ENCODE results near the gene WDR33. TPM values are rescaled to one million over a fixed set of nuclear protein-coding genes. Genes with fewer than 3 reads are reported as not detected.

WDR33 gene
- total and polyA plus RNA-seq, 2 donors (not counting 3 experiments of a cell fraction or from before 2014, with no cell fraction given), result 16.4 to 52.5 TPM

DNA sequence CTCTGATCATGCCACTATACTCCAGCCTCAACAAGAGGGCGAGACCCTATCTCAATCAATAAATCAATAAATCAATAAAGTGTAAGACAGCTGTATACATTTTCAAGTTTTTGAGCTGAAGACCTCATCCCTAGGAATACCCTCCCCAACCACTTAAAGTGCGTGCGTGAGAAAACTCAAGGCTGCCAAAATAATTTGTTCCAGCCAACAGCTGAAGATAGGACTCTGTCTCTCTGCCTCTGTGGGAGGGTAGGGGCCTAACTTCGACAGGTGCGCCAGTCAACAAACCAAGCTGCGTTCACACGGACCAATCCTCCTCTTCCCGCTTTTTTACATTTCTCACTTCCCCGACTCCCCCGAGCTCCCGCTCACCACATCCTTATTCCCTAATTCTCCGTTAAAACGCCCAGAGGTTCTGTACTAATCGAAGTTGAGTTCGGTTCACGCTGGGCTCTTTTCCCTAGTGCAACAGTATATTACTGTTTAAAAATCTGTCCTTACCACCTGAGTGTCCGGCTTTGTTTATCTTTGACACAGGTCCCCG lies 46.4 kb upstream of the WDR33 start:
- peaks cover 54% of the 10 kb centered on the region for H3K79me2 ChIP-seq (ENCODE audit: control insufficient read depth, insufficient read depth, low read length)
- H3K4me1 ChIP-seq (ENCODE audit: control insufficient read depth, extremely low read depth, insufficient read depth, low read length), result peaks cover 7% of the 10 kb centered on the region
- peaks cover 2% of the 10 kb centered on the region for H4K20me1 ChIP-seq (replicated peaks; ENCODE audit: control insufficient read depth, extremely low read depth, insufficient read depth, low read length)
- H2AFZ ChIP-seq (ENCODE audit: low read depth, low read length), result peak overlapping the region; percentile 53
- peak overlapping the region; percentile 69 for H3K9ac ChIP-seq (replicated peaks; ENCODE audit: extremely low read depth, insufficient read depth, low read length)
- dilution Hi-C loops (cut with MboI; ENCODE audit: extremely low pct_ligation_motif_present, low sequenced_read_pairs), result no loop called here
- CTCF ChIA-PET, result interaction anchor here (0.7 to 1.6 kb wide), 4 partner anchors 13 to 266 kb away, joined by 3 to 10 read pairs (median 4); no protein-coding TSS in a partner anchor
- TSS peak; percentile 38 for BruUV-seq (replicated peaks)
- DNase-seq (ENCODE audit: low read depth, low spot score) (no peak), FAIRE-seq (no peak)
- H3K27me3 ChIP-seq (ENCODE audit: control insufficient read depth in 2 of 2, insufficient read depth in 2 of 2, low read length in 2 of 2), result no peaks in the 10 kb centered on the region
- H3K9me3 ChIP-seq (replicated peaks; ENCODE audit: control insufficient read depth, insufficient read depth, low read length), result no peaks in the 10 kb centered on the region
- peak overlapping the region; percentile 95 for H3K4me2 ChIP-seq (ENCODE audit: insufficient read depth, low read length)
- no peaks in the 10 kb centered on the region for H3K9me1 ChIP-seq (replicated peaks; ENCODE audit: control insufficient read depth, extremely low read depth, insufficient read depth, low read length)
- peak overlapping the region; percentile 55 for H3K27ac ChIP-seq (ENCODE audit: insufficient read depth, low read depth, low read length)
- POLR2A ChIA-PET, result interaction anchor here (0.5 kb wide), 1 partner anchor 48 kb away, joined by 3 read pairs; no protein-coding TSS in a partner anchor
- intact Hi-C loops (cut with micrococcal nuclease), result loop anchor here (5.0 to 10.0 kb wide), 2 partner anchors 45 to 263 kb away; partner anchors contain the start of gene WDR33
- H3K36me3 ChIP-seq (ENCODE audit: control insufficient read depth in 2 of 2, extremely low read depth in 1 of 2, insufficient read depth in 2 of 2, low read length in 2 of 2), result peaks cover 2 to 6% of the 10 kb centered on the region in 2 experiments
- no peak for TF ChIP-seq GATA2 (IDR thresholded peaks at IDR 0.05; ENCODE audit: insufficient read depth, insufficient read length, low read depth, low read length)
- TF ChIP-seq MAX (IDR thresholded peaks at IDR 0.05; ENCODE audit: insufficient read depth, insufficient read length), result no peak
- no peak for TF ChIP-seq JUN (IDR thresholded peaks at IDR 0.05; ENCODE audit: borderline replicate concordance, insufficient read depth, insufficient read length, low read depth)
- TF ChIP-seq POLR2A (IDR thresholded peaks at IDR 0.05; ENCODE audit: low read depth, low read length), result no peak
- TF ChIP-seq FOS (IDR thresholded peaks at IDR 0.05; ENCODE audit: borderline replicate concordance, insufficient read depth, low read length), result no peak
- TF ChIP-seq, protein P1, sequence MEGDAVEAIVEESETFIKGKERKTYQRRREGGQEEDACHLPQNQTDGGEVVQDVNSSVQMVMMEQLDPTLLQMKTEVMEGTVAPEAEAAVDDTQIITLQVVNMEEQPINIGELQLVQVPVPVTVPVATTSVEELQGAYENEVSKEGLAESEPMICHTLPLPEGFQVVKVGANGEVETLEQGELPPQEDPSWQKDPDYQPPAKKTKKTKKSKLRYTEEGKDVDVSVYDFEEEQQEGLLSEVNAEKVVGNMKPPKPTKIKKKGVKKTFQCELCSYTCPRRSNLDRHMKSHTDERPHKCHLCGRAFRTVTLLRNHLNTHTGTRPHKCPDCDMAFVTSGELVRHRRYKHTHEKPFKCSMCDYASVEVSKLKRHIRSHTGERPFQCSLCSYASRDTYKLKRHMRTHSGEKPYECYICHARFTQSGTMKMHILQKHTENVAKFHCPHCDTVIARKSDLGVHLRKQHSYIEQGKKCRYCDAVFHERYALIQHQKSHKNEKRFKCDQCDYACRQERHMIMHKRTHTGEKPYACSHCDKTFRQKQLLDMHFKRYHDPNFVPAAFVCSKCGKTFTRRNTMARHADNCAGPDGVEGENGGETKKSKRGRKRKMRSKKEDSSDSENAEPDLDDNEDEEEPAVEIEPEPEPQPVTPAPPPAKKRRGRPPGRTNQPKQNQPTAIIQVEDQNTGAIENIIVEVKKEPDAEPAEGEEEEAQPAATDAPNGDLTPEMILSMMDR (IDR thresholded peaks at IDR 0.05; ENCODE audit: extremely low read depth in 1 of 2, insufficient read depth in 1 of 2, low read depth in 1 of 2, low read length in 2 of 2), result no peak
- no peak for TF ChIP-seq EZH2 (IDR thresholded peaks at IDR 0.05; ENCODE audit: borderline replicate concordance, low read depth, low read length, severe bottlenecking)
- no peak for TF ChIP-seq POLR2AphosphoS5 (IDR thresholded peaks at IDR 0.05; ENCODE audit: insufficient read depth, low read depth, low read length)
- TF ChIP-seq MYC (IDR thresholded peaks at IDR 0.05; ENCODE audit: low read depth, low read length), result no peak
- peak overlapping the region; percentile 97 to 99 (median 98) for H3K4me3 ChIP-seq (replicated peaks in 1 of 3; ENCODE audit: insufficient read depth in 1 of 3, low read depth in 1 of 3, low read length in 3 of 3)

Data from endothelial cell of umbilical vein (primary cell).